NCI-H2196 treated with DMSO at 0.1 percent for 48 hours (cell line): ENCODE results near the gene GPHN.

ENCODE experiments used
- DNase-seq: peaks from one replicate; lab custom pipeline; 2025; ENCODE audit not compliant: unreplicated experiment; lab: John Stamatoyannopoulos, UW

The GPHN gene

DNA sequence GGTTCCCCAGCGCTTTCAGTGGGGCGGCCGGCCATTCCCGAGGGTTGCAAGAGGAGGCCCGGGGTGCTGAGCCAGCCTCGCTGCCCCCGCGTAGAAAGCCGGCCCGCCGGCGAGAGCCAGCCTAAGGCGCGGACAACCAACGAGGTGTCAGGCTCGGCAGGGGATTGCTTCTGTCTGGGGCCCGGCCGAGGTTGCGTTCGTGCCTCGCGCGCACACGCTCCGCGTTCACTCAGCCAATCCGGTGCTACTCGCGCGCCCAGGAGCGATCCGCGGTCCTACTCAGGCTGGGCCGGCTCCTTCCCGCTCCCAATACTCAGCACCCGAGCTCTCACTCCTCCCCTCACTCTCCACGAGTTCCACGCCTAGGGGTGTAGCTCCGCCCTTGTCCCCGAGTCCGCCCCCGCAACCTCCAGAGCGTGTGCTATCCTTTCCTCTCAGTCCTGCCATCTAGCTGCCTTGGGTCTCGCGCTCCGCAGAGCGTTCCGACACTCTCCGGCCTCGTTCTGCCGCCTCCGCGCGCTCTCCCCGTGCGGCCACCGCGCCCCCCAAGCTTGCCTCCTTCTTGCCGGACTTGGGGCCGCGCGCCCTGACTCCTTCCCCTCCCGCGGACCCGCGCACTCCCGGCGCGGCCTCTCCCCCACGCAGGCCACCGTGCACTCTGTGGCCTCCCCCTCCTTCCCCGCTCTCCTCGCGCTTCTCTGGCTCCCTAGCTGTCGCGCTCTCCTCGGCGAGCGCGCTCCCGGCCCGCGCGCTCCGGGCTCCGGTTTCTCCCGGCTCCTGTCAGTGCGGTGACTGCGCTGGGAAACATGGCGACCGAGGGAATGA is at the start of gene GPHN:
GPHN (plus strand) TSS at position 426 of the 825 bp plus-strand sequence.
- peak; percentile 96 for DNase-seq

DNA sequence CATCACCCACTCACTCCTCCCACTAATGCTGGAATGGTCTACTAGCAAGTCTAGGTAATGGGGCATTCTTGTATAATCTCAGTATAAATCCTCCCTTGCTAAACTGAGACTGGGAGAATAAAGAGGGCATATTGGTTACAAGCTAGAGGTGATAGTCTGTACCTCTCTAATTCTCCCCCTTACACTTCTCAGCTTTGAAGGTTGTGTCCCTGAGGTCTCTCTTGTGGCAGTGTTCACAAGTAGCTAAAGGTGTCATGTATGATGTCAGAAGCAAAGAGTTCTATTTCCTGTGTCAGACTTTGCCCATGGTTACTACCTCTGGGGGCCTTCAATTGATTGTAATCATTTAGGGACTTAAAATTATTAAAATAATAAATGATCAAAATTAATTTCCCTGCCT is 48.3 kb upstream of the GPHN start:
- DNase-seq: no peak

DNA sequence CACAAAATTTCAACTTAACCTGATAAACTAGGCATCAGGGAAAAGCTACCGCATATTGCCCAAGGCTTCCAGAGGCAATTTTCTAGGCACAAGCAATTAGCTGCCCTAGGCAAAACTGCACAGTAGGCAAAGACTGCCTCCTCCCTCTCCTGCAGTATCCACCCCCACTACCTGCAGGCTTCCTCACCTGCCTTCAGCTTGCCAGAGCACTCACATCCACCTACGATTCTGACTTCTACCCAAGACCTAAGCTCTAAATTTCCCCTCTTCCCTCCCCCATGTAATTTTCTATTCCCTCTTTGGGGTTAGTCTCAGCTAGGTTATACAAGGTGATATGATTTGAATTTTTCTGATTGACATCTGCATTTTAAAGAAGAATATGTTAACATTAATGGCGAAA is 43.7 kb upstream of the GPHN start:
- no peak for DNase-seq

DNA sequence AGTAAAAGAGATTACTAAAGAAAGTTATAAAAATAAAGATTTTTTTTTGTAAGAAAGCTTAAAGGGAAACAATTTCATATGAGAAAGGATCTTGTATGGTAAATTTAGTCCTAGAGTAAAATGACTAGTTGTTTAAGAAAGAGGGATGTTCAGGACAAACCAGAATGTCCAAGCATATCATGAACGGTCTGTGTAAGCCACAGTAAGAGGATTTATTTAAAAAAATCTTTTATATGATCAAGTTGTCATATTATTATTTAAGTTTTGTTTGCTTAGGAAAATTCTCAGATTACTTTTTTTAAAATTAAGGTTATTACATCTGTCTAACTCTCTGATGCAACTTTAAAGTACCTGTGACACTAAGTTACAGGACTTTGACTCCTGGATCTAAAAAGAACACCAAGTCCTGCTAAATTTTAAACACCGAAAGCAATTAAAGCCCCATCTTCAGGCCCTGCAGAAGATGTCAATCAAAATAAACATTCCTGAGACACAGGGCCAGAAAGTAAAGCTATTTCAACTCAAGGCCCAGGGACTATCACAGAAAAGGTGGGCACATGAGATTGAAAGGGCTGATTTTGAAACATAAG is 39.1 kb upstream of the GPHN start:
- no peak for DNase-seq

DNA sequence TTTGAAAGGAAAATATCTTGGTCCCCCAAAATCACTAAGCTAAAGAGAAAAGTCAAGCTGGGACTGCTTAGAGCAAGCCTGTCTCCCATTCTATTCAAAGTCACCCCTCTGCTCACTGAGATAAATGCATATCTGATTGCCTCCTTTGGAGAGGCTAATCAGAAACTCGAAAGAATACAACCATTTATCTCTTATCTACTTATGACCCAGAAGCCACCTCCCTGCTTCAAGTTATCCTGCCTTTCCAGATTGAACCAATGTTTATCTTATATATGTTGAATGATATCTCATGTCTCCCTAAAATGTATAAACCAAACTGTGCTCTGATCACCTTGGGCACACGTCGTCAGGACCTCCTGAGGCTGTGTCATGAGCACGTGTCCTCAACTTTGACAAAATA is 36.4 kb upstream of the GPHN start:
- DNase-seq: no peak

- DNase-seq: no peak
Measured at GRCh38 chr14:66472251-66472650, 35.7 kb upstream of the GPHN start.

DNA sequence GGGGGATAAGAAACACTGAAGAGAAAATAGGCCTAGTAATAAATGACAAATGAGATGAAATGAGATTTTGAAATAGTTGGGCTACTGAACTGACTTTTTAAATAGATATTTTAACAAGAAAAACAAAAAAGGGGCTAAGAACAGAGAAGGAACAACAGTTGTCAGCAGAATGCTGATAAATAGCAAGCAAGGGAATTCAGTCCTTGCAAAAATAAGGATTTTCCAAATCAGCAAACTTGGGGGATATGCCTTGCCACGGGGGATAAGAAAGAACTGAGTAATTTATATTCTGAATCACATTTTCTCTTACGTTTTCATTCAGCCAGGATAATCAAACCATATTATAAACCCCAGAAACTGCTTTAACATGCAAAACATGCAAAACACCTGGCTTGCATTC is 34.7 kb upstream of the GPHN start:
- DNase-seq: no peak

DNA sequence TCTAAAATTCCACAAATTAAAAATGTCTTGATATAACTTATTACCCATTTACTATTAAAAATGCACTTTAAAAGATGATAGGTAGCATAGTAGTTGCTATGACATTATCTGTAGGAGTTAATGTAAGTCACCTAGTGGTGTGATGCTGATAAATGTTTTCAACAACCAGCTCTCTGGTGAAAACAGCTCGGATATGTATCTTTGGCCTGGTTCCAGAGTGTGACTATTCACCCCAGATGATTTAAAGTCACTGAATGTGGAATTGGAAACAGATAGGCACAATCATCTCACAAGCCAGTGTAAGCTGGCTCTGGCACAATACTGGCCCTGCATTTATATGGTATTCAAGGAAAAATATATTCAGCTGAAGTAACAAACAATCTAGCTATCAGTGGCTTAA is 31.0 kb upstream of the GPHN start:
- DNase-seq: no peak

GRCh38 chr14:66477567-66477966 is 30.4 kb upstream of the GPHN start:
- DNase-seq: no peak

- DNase-seq: no peak
Measured at GRCh38 chr14:66482873-66483272, 25.1 kb upstream of the GPHN start.

DNA sequence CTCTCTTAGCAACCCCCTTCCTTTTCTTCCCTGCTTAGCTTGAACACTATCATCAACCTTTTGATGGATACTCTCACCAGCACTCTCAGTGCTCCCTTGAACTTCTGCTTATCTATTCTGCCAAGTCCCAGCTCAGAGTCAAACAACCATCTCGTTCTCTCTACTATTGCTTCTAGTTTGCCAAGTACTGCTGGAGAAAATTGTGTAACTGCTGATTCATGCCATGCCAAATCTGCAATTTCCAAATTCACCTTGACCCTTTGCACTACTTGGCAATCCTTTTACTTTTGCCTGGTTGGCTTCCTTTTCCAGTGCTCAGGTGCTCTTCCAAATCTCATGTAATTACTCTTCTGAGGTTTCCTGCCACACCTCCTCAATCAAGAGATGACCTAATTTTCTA is 24.6 kb upstream of the GPHN start:
- DNase-seq: no peak

- DNase-seq: no peak
Measured at GRCh38 chr14:66485029-66485428, 22.9 kb upstream of the GPHN start.

- no peak for DNase-seq
Measured at GRCh38 chr14:66485910-66486421, 22.0 kb upstream of the GPHN start, which contains the start of gene CCDC196. TSS of gene CCDC196 (plus strand) at chr14:66486371. CDS start at chr14:66486503, 132 bp downstream.

DNA sequence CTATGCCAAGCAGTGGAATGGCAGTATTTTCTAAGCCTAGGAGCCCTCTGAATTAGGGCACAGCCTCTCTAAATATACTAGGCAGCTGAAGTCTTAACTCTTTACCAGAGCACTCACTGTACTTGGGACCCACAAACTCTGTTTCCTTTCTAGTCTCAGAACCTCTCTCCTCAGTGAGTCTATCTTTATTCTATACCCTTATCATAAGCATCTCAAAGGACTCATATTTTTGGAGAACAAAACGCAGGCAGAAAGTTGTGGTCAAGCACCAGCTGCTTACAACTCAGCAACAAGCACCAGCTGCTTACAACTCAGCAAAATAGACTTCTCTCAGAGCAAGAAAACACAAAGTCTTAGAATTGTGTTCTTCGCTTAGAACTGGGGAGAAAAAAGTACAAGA is 20.8 kb upstream of the GPHN start:
- DNase-seq: no peak

DNA sequence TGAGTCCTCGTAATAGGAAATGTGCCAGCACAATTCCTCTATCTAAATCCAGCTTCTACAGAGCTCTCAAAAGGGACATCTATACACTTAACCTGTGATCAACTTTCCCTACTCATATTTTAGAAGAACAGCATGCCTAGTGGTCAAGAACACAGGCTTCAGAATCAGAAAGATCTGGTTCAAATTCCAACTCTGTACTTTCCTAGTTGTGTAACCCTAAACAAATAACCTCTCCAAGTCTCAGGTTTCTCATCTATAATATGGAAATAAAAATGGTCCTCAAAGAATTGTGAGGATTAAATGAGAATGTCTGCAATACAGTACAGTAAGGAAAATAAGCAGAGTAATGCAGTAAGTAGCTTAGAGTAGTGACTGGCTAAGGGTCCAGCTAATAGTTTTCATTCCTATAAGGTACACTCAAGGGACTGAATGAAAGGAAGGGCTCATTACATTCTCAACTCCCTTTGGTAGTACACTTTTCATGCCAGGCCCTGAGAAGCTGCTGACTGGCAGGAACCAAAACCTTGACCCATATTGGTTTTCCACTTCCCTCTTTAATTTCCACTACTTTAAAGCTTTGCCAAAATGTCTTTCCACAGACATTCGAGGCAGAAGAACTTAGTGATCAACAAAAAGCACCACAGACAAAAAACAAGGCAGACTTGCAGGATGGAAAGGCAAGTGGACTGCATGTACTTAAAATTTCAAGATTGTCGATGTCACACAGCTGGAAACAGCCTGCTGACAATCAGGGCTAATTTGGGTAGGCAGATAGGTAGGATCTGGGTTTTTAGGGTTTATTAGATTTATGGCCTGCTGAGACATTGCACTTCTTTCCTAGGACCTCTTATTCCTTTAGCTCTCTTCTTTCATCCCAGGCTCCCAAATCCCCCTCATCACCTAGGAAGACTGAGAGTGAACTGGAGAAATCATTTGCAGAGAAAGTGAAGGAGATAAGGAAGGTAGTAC is 17.5 kb upstream of the GPHN start:
- DNase-seq: no peak

GRCh38 chr14:66493750-66494149 is 14.2 kb upstream of the GPHN start:
- no peak for DNase-seq

DNA sequence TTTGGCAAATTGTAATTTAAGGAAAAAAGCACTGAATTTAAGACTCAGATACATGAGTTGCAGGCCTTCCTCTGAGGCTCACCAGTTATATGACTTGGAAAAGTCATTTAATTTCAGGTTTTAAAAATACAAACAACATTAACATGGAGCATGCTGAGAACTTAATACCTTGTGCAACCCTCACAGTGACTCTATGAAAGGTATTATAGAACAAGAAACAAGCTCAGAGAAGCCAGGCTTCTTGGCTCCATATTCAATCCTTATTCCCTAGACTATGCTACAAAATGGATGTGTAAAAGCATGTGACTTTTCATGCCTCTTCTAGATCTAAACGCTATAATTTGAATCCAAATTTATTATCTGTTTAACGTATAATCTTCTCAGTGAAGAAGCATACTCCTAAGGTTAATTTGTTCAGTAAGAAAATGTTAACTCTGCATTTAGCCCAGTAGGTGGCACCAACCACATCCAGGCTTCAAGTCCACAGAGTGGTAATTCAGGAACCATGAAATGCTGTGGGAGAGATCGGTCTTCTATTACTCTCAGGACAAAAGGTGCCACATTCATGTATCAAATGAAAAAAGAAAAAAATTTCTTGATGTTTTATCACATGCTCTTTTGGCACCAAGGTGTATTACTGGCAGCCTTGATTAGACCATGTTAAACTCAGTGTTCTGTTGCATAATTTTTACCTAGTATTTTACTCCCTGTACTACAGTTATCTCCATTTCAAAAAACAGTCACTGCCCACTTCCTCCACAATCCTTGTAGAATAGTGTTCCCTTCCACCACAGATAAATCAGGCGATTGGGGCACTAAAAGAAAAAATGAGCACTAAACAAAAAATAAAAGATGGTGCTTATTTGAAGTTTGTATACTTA is 12.5 kb upstream of the GPHN start:
- peak; percentile 31 for DNase-seq

DNA sequence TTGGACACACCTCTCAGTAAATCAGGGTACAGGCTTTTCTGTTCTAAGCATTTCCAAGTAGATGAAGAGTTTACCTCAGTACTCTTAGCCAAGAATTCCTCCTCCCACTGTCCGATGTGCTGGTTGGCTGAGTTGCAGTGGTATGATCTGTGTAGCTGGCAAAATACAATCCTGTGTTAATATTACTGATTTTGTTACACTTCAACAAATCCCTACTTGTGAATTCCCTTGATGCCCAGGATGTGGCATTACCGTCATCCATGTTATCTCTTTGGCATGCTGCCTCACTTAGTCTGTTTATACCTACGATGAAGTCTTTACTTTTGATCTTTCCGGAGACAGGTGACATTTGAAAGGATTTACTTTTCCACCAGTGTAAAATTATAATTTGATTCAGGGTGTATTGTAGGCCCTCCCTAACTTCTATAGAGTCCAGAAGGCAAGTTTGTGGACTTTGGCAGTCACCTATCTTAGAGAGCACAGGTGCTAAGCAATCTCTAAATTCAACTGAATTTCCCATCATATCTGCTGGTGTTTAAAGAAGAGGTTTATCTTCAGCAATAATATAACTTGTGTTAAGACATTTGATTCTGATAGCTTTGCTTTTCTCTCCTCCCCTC is 11.6 kb upstream of the GPHN start:
- DNase-seq: no peak

GRCh38 chr14:66496911-66497310 is 11.0 kb upstream of the GPHN start:
- DNase-seq: no peak

DNA sequence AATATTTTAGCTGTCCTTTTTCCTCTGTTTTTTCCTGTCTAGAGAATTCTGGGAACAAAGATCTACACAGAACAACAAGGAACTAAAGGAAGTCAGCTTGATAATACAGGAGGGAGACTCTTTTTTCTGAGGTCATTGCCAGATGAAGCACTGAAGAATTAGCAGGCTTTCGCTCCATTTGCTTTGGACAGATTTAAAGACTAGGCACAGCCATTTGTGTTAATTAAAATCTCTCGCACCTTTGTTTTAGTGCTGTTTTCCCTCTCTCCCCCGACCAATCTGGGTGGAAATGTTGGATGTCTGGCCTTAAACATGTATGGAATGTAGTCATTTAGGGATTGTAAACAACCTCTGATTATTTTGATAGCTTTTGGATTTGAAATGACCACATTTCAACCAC is 9.6 kb upstream of the GPHN start:
- DNase-seq: no peak
